GM12864 (cell line): ENCODE measurements around the gene MPDZ.

ENCODE experiments used
- DNase-seq: peaks from one replicate; pipeline ENCODE4 v3.0.0-alpha.2; 2011; ENCODE audit warnings: low read depth
- H3K4me3 ChIP-seq: 2 replicates; pipeline ENCODE4 v1.5.1; 2011; ENCODE audit warnings: mild to moderate bottlenecking, low read depth, low read length, control low read depth
- CTCF ChIP-seq: IDR thresholded peaks from 2 replicates; pipeline ENCODE4 v1.5.1; 2011; ENCODE audit warnings: low read depth, mild to moderate bottlenecking, moderate library complexity, low read length, control low read depth, inconsistent platforms; ENCODE audit errors: missing control alignments

Gene MPDZ

GRCh38 chr9:13078164-13078563, 201.3 kb downstream of the MPDZ start:
- H3K4me3 ChIP-seq, result no peak overlapping the region
- DNase-seq, result no peak
- TF ChIP-seq CTCF, result no peak

GRCh38 chr9:13076616-13077015, 202.9 kb downstream of the MPDZ start:
- DNase-seq, result no peak
- no peak for TF ChIP-seq CTCF
- H3K4me3 ChIP-seq, result no peak overlapping the region

- TF ChIP-seq CTCF, result no peak
- DNase-seq, result no peak
- no peak overlapping the region for H3K4me3 ChIP-seq
Observed at GRCh38 chr9:13071921-13072320, 207.6 kb downstream of the MPDZ start.

- DNase-seq, result no peak
- no peak for TF ChIP-seq CTCF
- no peak overlapping the region for H3K4me3 ChIP-seq
Observed at GRCh38 chr9:13070612-13071595, 208.6 kb downstream of the MPDZ start.

GRCh38 chr9:13069498-13069897, 210.0 kb downstream of the MPDZ start:
- DNase-seq, result no peak
- TF ChIP-seq CTCF, result no peak
- no peak overlapping the region for H3K4me3 ChIP-seq

GRCh38 chr9:13064676-13065075, 214.8 kb downstream of the MPDZ start:
- TF ChIP-seq CTCF, result no peak
- no peak for DNase-seq
- no peak overlapping the region for H3K4me3 ChIP-seq
